Stomach (tissue), 9 donors: ENCODE measurements around the gene DCN. TPM values are rescaled to one million over a fixed set of nuclear protein-coding genes. Genes with fewer than 3 reads are reported as not detected.

ENCODE experiments used
- DNase-seq, 2 donors: peaks; one replicate each; pipeline versions ENCODE4 v3.0.0 to v3.0.0-alpha.2; 2013 to 2019
- H3K27ac ChIP-seq, 5 donors: fragments of 200-600 bp in 4 of 5; sonication (generic) in 4 of 5; one replicate each; pipeline ENCODE4 v1.5.1; 2013 to 2019; ENCODE audit warnings: mild to moderate bottlenecking in 1 of 5, moderate library complexity in 1 of 5
- H3K27me3 ChIP-seq, 3 donors: fragments of 200-600 bp; sonication (generic); one replicate each; pipeline ENCODE4 v1.5.1; 2017 to 2019; ENCODE audit warnings: mixed run types in 1 of 3
- H3K36me3 ChIP-seq, 4 donors: fragments of 200-600 bp; sonication (generic); 1 replicate in 3 of 4; 2 replicates in 1 of 4; pipeline ENCODE4 v1.5.1; 2016 to 2019
- H3K4me1 ChIP-seq, 4 donors: fragments of 200-600 bp; sonication (generic); one replicate each; pipeline ENCODE4 v1.5.1; 2016 to 2019
- H3K4me3 ChIP-seq, 4 donors: fragments of 200-600 bp; sonication (generic) in 3 of 4; one replicate each; pipeline ENCODE4 v1.5.1; 2016 to 2019; ENCODE audit warnings: mild to moderate bottlenecking in 1 of 4
- H3K9me3 ChIP-seq, 4 donors: fragments of 200-600 bp; sonication (generic); one replicate each; pipeline ENCODE4 v1.5.1; 2016 to 2019
- EP300 ChIP-seq: sonication (generic); formaldehyde crosslinking; IDR thresholded peaks from one replicate; pipeline ENCODE4 v1.6.1; 2017; ENCODE audit warnings: antibody characterized with exemption
- POLR2A ChIP-seq, 4 donors: fragments of 450-650 bp; IDR thresholded peaks; one replicate each; pipeline ENCODE4 v1.6.1; 2016; ENCODE audit warnings: antibody characterized with exemption in 4 of 4, control low read depth in 2 of 4, mild to moderate bottlenecking in 1 of 4, moderate library complexity in 1 of 4
- POLR2AphosphoS5 ChIP-seq, 3 donors: sonication (generic); formaldehyde crosslinking; IDR thresholded peaks; one replicate each; pipeline ENCODE4 v1.6.1; 2016; ENCODE audit warnings: antibody characterized with exemption in 3 of 3
- WGBS, 5 donors: extraction: QIAGEN DNeasy Blood & Tissue Kit in 3 of 5; methylation state at CpG; one replicate each; pipeline versions ENCODE4 v1.1.5 to v1.1.7; 2013 to 2018; 5-methylcytosine and 5-hydroxymethylcytosine counted together
- intact Hi-C: fragments of 100-400 bp; cut with DNase I; formaldehyde crosslinking; loops from one replicate; pipeline ENCODE4 v1.15.1; 2023; ENCODE audit warnings: low total_unique reads
- polyA plus RNA-seq, 3 donors: library from polyadenylated mRNA; stranded (reverse); fragments of 200-250 nt; gene quantifications; one replicate each; pipeline ENCODE4 v1.2.3, GENCODE V29; 2013
- total RNA-seq, 5 donors: library from RNA; depleted of rRNA; stranded (reverse); fragments of >200 nt; gene quantifications; one replicate each; pipeline versions ENCODE4 v1.1.0 to v1.2.3, GENCODE V29; 2014 to 2016
- TF ChIP-seq, protein P1 (sequence below), 7 experiments: fragments of 450-650 bp in 4 of 7; fragments of 200-600 bp in 3 of 7; sonication (generic) in 3 of 7; IDR thresholded peaks; one replicate each; pipeline ENCODE4 v1.5.1; 2016 to 2019; ENCODE audit warnings: antibody characterized with exemption in 7 of 7, control low read depth in 2 of 7, mild to moderate bottlenecking in 1 of 7
- donor health status: healthy with polysubstance abuse.
- donor health status: Bipolar disorder and iron deficiency.
- donor health status: healthy.

DCN gene
- total and polyA plus RNA-seq, 8 donors = 145 to 1,044 (median 342) TPM

DNA sequence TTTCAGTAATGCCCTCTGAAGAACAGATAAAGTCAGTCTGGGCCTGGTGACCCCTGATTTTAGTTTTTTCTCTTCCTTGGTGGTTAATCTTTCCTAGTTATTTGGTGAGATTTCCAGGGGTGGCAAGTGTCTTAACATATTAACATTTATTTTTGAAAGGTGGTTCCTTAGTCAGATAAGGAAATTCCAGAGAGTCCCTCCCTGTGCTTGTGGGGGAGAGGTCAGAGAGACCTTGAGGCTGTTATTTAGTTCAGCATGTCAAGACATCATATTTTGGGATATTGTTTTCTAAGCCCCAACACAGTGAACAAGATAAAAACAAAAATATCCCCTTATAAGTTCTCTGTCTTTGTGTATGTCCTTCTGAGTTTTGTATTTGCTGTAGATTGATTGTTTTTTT is 61.8 kb downstream of the DCN start:
- H3K36me3 ChIP-seq = no peaks in the 10 kb centered on the region
- no peaks in the 10 kb centered on the region for H3K9me3 ChIP-seq
- DNase-seq = no peak
- H3K27me3 ChIP-seq = no peaks in the 10 kb centered on the region
- no peak overlapping the region for H3K27ac ChIP-seq
- intact Hi-C loops = no loop called here
- no peak overlapping the region for H3K4me3 ChIP-seq
- no peaks in the 10 kb centered on the region for H3K4me1 ChIP-seq
- TF ChIP-seq POLR2AphosphoS5 (IDR thresholded peaks at IDR 0.05) (no peak), POLR2A (IDR thresholded peaks at IDR 0.05) (no peak), EP300 (no peak)
- TF ChIP-seq, protein P1, sequence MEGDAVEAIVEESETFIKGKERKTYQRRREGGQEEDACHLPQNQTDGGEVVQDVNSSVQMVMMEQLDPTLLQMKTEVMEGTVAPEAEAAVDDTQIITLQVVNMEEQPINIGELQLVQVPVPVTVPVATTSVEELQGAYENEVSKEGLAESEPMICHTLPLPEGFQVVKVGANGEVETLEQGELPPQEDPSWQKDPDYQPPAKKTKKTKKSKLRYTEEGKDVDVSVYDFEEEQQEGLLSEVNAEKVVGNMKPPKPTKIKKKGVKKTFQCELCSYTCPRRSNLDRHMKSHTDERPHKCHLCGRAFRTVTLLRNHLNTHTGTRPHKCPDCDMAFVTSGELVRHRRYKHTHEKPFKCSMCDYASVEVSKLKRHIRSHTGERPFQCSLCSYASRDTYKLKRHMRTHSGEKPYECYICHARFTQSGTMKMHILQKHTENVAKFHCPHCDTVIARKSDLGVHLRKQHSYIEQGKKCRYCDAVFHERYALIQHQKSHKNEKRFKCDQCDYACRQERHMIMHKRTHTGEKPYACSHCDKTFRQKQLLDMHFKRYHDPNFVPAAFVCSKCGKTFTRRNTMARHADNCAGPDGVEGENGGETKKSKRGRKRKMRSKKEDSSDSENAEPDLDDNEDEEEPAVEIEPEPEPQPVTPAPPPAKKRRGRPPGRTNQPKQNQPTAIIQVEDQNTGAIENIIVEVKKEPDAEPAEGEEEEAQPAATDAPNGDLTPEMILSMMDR (IDR thresholded peaks at IDR 0.05) = no peak

DNA sequence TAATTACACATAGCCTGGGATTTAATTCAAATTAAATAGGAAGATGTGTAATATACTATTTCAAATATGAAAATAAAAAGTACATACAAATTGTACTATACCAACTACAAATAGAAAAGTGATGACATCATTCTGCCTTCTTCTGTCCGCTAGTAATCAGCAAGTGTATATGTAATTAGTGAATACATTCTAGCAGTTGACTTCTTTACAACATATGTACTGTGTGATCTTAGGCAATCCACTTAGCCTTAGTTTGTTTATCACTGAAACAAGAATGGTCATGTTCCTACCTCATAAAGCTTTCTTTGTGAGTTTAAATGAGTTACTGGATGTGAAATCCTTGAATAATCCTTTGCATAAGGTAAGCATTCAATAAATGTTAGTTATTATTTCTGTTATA is 63.5 kb downstream of the DCN start:
- no peaks in the 10 kb centered on the region for H3K9me3 ChIP-seq
- no peak overlapping the region for H3K4me3 ChIP-seq
- H3K27me3 ChIP-seq = no peaks in the 10 kb centered on the region
- H3K4me1 ChIP-seq = no peaks in the 10 kb centered on the region
- no peaks in the 10 kb centered on the region for H3K36me3 ChIP-seq
- intact Hi-C loops = no loop called here
- H3K27ac ChIP-seq = no peak overlapping the region
- DNase-seq = no peak
- WGBS, 5 donors = 91 to 98% (median 93%) methylated on average over 1 of the region's 1 CpG
- no peak for TF ChIP-seq EP300
- no peak for TF ChIP-seq POLR2AphosphoS5 (IDR thresholded peaks at IDR 0.05)
- TF ChIP-seq, protein P1 (IDR thresholded peaks at IDR 0.05) = no peak
- TF ChIP-seq POLR2A (IDR thresholded peaks at IDR 0.05) = no peak

DNA sequence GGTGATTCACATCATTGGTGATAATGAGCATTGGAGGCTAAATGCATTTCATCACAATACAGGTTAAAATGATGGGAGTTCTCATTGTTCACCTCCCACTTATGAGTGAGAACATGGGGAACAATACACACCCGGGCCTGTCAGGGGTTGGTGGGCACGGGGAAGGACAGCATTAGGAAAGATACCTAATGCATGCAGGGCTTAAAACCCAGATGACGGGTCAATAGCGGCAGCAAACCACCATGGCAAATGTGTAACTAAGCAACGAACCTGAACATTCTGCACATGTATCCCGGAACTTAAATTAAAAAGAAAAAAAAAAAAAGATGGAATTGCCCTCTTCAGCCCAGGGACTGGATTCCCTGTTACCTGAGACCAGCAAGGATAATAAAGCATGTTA is 69.0 kb downstream of the DCN start:
- H3K9me3 ChIP-seq = no peaks in the 10 kb centered on the region
- no peak overlapping the region for H3K27ac ChIP-seq
- intact Hi-C loops = no loop called here
- H3K4me3 ChIP-seq = no peak overlapping the region
- H3K4me1 ChIP-seq = peaks cover 0 to 8% (median 3%) of the 10 kb centered on the region in 4 donors
- DNase-seq = no peak
- no peaks in the 10 kb centered on the region for H3K27me3 ChIP-seq
- WGBS, 5 donors = 89 to 95% (median 93%) methylated on average over 6 of the region's 6 CpGs
- H3K36me3 ChIP-seq = no peaks in the 10 kb centered on the region
- TF ChIP-seq POLR2A (IDR thresholded peaks at IDR 0.05) = no peak
- TF ChIP-seq EP300 = no peak
- TF ChIP-seq, protein P1 (IDR thresholded peaks at IDR 0.05) = no peak

DNA sequence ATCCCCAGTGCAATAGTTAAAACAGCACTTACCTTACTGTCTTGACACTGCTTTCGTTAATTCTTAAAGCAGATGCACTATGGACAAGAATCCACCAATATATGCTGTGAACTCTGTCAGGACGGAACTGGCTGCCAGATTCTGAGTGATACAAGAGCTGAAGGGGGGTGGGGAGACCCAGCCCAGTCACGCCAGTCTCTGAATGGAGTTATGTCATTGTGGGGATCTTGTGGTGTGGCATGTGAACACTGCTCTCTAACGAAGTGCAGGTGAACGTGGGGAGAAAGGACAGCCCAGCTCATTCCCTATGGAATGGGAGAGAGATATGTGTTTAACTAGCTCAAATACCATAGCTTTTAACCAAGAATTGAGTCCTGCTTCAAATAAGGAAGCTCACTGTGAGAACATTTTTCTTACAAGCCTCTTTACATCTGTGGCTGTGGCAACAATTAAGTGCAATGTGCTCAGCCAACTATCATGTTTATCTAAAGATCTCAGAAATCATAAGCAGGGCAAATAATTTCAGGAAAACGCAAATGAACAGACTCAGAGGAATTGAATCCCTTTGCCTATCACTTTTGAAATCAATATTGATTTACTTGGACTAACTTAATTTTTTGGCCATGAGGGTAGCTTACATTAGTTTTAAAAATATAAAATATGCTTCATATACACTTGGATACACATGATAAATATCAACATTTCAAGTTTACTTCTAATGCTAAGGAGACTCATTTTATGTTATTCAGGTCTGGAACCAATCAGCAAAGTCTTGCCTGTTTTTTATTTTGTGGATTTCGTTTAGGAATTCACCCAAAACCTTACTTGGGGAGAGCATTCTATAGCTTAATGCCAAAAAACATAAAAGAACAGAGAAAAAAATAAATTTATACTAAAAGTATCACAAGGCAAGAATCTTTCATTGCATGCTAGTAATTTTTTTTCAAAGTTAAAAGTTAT is 71.0 kb downstream of the DCN start, which contains the start of gene LUM:
Gene LUM (minus strand): TSS at position 129 of the 960 bp plus-strand sequence. CDS start 2,515 bp downstream, outside the sequence.
- intact Hi-C loops = no loop called here
- Histone ChIP-seq H3K4me1 (peaks cover 0 to 8% (median 3%) of the 10 kb centered on the region in 4 donors), H3K4me3 (peak within 1 kb of the TSS in 1 of 4 donors; percentile 7), H3K9me3 (no peaks in the 10 kb centered on the region), H3K27me3 (no peaks in the 10 kb centered on the region), H3K27ac (peak within 1 kb of the TSS in 3 of 5 donors; percentile 1 to 60 (median 60)), H3K36me3 (no peaks in the 10 kb centered on the region)
- 30 to 39% (median 34%) methylated on average over 7 of the region's 7 CpGs for WGBS, 5 donors
- peak in 1 of 2 donors; percentile 80 for DNase-seq
- TF ChIP-seq EP300 (no peak), POLR2A (IDR thresholded peaks at IDR 0.05) (no peak), POLR2AphosphoS5 (IDR thresholded peaks at IDR 0.05) (no peak)
- TF ChIP-seq, protein P1 (IDR thresholded peaks at IDR 0.05) = no peak
